ENCODE data around the gene JARID2.
"Not testable (repeated sequence)": the region's sequence is repeated elsewhere in the genome, so short reads cannot be mapped to it uniquely, and the experiment has no call there.

The JARID2 gene

GRCh38 chr6:15287670-15288375 lies 42.0 kb downstream of the JARID2 start:
- no peak for FAIRE-seq
- no peak for DNase-seq (ENCODE audit: low spot score)

GRCh38 chr6:15288856-15289255 lies 43.0 kb downstream of the JARID2 start:
- no peak for FAIRE-seq
- DNase-seq (ENCODE audit: low spot score), result peak; percentile 33

- not testable (repeated sequence) for FAIRE-seq
- DNase-seq (ENCODE audit: low spot score), result peak; percentile 30
These were observed 43.6 kb downstream of the JARID2 start for GRCh38 chr6:15289456-15289855.

- DNase-seq (ENCODE audit: low spot score) (no peak), FAIRE-seq (no peak)
These were observed 44.3 kb downstream of the JARID2 start for GRCh38 chr6:15290067-15290680.

GRCh38 chr6:15290962-15291704 lies 45.3 kb downstream of the JARID2 start:
- DNase-seq (ENCODE audit: low spot score), result no peak
- no peak for FAIRE-seq

- FAIRE-seq, result no peak
These were observed 46.9 kb downstream of the JARID2 start for GRCh38 chr6:15292721-15293302.

GRCh38 chr6:15293674-15294073 lies 47.8 kb downstream of the JARID2 start:
- FAIRE-seq (no peak), DNase-seq (ENCODE audit: low spot score) (no peak)

More at GRCh38 chr6:15292721-15293302, 46.9 kb downstream of the JARID2 start:
- no peak for DNase-seq (ENCODE audit: low spot score)

- FAIRE-seq (no peak), DNase-seq (ENCODE audit: low spot score) (no peak)
These were observed 48.6 kb downstream of the JARID2 start for GRCh38 chr6:15294504-15294903.

- DNase-seq (ENCODE audit: low spot score) (no peak), FAIRE-seq (no peak)
These were observed 50.4 kb downstream of the JARID2 start for GRCh38 chr6:15296249-15296648.

GRCh38 chr6:15296735-15297134 lies 50.9 kb downstream of the JARID2 start:
- FAIRE-seq, result no peak
- DNase-seq (ENCODE audit: low spot score), result no peak

GRCh38 chr6:15297167-15297566 lies 51.3 kb downstream of the JARID2 start:
- DNase-seq (ENCODE audit: low spot score); FAIRE-seq: not testable (repeated sequence)

GRCh38 chr6:15297895-15298590 lies 52.2 kb downstream of the JARID2 start:
- no peak for FAIRE-seq
- no peak for DNase-seq (ENCODE audit: low spot score)

GRCh38 chr6:15299430-15300131 lies 53.7 kb downstream of the JARID2 start:
- DNase-seq (ENCODE audit: low spot score) (peak; percentile 21), FAIRE-seq (no peak)

GRCh38 chr6:15301179-15302006 lies 55.5 kb downstream of the JARID2 start:
- DNase-seq (ENCODE audit: low spot score) (no peak), FAIRE-seq (no peak)

- no peak for FAIRE-seq
- DNase-seq (ENCODE audit: low spot score), result no peak
These were observed 57.5 kb downstream of the JARID2 start for GRCh38 chr6:15303162-15303919.

- FAIRE-seq (no peak), DNase-seq (ENCODE audit: low spot score) (no peak)
These were observed 58.0 kb downstream of the JARID2 start for GRCh38 chr6:15303920-15304291.

- no peak for DNase-seq (ENCODE audit: low spot score)
- no peak for FAIRE-seq
These were observed 58.6 kb downstream of the JARID2 start for GRCh38 chr6:15304337-15305042.

GRCh38 chr6:15305496-15305895 lies 59.6 kb downstream of the JARID2 start:
- DNase-seq (ENCODE audit: low spot score) (no peak), FAIRE-seq (no peak)

- FAIRE-seq (no peak), DNase-seq (ENCODE audit: low spot score) (no peak)
These were observed 60.0 kb downstream of the JARID2 start for GRCh38 chr6:15305909-15306308.

All from urothelium cell line (cell line).